Kidney tubule cell (primary cell): ENCODE results near the gene TRMT112.

Source experiments
- DNase-seq: peaks from one replicate; pipeline ENCODE4 v3.0.0-alpha.2; 2018; ENCODE audit warnings: low spot score

The TRMT112 gene

DNA sequence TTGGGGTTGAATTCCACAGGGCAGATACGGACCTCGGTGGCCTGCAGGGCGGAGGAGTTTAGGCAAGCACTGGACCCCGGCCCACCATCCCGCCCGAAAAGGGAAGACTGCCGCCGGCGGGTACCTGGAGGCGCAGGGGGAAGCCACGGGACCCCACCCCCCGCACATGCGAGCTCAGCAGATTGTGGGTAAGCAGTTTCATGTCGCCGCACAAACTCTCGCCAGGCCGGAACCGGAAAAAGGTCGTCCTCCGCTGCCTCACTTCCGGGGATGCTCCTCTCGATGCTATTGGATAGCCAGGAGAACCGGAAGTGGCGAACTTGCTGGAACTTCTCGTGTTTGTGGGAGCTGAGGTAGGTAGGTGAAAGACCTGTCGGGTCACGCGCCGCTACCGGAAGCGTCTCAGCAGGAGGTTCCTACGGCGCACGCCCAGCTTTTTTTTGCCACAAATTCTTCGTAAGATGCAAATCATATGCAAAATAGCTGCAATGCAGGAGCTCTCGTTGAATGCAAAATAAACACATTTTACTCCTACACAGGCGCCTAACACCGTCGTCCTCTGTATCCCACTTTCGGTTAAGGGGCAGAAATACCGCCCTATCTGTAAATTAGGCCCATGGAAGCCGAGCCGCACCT, at the start of gene TRMT112:
Gene TRMT112 (minus strand): TSS at position 235 of the 636 bp plus-strand sequence. CDS start 33 bp downstream, at position 202.
- DNase-seq = peak; percentile 100

DNA sequence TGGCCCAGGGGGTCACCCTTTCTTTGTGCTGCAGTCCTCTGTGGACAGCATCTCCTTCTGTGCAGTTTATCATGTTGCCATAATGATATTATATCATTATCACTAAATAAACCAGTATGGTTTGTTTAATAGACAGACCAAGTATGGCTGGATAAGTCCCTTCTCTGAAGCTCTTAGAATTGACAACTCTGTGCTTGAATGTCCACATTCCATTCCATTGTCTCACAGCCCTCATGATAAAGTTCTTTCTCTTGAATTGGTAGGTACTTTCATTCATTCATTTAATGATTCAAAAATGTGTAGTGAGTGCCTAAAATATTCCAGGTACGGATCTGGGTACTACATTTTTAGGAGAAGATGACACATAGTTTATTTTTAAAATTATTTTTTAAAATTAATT, 49.4 kb upstream of the TRMT112 start:
- DNase-seq = peak; percentile 47

DNA sequence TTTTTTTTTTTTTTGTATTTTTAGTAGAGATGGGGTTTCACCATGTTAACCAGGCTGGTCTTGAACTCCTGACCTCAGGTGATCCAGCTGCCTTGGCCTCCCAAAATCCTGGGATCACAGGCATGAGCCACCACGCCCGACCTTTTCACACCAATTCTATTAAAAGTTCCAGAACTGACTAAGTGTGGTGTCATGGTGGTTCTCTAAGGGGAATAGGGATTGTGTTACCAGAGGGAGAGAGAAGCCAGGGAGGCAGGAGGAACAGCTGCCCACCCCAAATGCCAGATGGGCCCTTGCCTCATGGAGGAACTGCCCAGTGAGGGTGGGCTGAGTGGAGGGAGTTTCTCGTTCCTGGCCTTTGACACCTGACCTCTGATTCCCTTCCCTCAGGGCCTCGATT, 47.6 kb upstream of the TRMT112 start:
- no peak for DNase-seq

DNA sequence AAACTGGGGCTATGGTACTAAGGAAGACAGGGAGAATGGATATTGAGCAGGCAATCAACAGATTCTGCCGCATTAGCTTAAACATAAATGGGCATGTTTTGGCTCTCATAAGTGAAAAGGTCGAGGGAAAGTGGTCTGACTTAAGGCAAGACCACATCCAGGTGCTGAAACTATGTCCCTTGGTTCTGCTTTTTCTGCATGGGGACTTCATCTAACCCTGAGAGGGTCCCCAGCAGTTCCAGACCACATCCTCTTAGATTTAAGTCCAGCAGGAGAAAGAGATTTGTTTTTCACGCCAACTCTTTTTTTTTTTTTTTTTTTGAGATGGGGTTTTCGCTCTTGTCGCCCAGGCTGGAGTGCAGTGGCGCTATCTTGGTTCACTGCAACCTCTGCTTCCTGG, 47.1 kb upstream of the TRMT112 start:
- DNase-seq = no peak

DNA sequence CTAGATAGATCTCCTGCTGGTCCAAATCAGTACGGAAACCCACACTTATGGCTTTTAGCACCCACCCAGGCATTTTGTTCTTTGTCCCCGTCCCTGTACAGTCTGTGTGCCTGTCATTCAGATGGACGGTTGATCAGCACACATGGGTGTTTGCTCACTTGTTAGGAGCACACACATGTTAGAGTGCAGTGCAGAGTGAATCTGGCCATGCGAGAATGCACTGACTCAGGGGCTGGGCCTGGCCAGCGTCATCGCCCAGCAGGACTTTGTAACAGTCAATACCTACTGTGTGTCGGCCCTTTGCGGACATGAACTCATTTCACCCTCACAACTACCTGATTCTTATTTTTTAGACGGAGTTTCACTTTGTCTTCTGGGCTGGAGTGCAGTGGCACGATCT, 45.0 kb upstream of the TRMT112 start:
- DNase-seq = no peak

DNA sequence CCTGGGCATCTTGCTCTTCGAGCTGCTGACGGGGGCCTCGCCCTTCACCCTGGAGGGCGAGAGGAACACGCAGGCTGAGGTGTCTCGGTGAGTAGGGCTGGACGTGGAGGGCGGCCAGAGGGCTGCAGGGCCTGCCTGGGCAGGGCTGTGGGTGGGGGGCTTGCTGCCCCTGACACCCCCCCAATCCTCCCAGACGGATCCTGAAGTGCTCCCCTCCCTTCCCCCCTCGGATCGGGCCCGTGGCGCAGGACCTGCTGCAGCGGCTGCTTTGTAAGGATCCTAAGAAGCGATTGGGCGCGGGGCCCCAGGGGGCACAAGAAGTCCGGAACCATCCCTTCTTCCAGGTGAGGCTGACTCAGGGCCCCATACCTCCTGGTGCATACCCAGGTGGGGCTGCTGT, 44.3 kb upstream of the TRMT112 start:
- no peak for DNase-seq

DNA sequence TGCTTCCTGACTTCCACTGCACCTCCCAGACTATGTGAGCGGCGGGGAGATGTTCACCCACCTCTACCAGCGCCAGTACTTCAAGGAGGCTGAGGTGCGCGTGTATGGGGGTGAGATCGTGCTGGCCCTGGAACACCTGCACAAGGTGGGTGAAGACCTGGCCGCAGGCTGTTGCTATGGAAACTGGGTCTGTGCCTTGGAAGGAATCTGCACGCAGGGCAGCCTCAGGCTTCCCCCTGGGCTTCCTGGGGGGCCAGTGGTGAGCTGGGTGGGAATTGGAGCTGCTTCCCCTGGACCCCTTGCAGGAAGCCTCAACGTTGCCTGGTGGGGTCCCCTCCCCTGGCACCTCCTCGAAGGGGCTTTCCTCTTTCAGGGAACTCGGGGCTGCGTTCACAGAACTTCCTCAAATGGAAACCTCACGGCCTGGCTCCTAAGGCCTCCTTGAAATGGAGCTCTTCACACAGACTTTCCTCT, 43.1 kb upstream of the TRMT112 start:
- no peak for DNase-seq

DNA sequence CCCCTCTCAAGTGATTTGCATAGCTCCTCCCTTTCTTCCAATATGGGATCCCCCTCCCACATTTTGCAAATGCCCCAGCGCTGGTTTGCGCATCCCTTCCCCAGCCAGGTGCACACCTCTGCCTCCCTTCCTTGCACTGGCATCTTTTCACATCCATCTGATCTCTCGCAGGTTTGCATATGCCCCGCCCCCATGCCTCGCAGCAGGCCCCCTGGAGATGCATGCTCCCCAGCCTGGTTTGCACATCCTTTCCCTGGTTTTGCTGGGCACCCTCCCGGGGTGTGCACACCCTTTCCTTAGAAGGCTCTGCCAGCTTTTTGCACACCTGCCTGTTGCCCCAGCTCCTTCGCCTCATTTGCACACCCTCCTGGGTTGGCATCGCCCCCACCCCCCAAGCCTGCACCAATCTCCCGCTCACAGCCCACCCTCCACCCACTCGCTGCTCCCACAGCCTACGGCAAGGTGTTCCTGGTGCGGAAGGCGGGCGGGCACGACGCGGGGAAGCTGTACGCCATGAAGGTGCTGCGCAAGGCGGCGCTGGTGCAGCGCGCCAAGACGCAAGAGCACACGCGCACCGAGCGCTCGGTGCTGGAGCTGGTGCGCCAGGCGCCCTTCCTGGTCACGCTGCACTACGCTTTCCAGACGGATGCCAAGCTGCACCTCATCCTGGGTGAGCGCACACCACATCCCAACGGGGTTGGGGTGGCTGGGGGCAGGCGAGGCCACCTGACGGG, 42.5 kb upstream of the TRMT112 start:
- DNase-seq = peak; percentile 44

DNA sequence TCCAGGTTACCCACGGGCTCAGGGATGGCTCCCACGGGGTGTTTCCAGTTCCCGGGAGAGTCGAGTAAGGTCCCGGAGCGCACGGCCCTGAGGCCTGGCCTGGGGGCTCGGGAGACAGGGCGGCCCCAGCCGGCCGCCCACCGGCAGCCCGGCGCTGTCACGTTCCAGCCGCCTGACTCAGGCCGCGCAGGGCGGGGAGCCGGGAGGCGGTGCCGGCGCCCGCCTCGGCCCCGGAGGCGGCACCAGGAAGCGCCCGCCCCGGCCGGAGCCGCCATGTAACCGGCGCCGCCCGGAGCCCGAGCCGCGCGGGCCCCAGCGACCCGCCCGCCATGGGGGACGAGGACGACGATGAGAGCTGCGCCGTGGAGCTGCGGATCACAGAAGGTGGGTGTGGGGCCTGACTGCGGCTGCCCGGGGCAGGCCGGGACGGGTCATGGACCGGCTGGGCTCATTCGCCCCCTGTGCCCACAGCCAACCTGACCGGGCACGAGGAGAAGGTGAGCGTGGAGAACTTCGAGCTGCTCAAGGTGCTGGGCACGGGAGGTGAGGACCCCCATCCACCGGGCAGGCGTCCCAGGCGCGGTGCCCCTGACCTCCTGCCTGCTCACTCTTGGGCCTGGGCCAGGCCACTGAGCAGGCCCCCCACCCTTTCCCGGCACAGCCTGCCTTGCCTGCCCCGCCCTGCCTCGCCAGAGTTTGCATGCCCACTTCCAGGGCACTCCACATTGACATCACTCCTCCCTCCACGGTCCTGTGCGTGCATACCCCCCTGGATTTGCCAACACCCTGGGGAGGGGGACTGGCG, 41.8 kb upstream of the TRMT112 start, which contains the start of gene RPS6KA4:
Gene RPS6KA4 (plus strand): TSS at position 256 of the 805 bp plus-strand sequence. CDS start 74 bp downstream, at position 330.
- DNase-seq = peak; percentile 77

DNA sequence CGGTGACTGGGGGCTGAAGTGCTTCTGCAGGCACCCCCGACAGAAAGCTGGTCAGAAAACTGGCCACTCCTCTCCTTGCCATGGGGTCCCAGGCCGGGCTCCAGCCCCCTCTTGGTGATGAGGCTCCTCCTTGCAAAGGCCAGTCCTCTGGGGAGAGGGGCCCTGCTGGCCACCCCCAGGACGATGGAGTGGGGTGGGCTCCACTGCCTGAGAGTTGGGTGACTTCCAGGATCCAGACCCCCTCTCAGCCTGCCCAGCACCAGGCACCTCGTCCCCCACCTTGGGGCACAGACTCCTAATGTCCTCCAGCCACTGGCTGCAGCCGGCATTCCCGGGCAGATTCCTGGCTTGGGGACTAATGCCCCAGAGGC, 41.2 kb upstream of the TRMT112 start:
- no peak for DNase-seq

DNA sequence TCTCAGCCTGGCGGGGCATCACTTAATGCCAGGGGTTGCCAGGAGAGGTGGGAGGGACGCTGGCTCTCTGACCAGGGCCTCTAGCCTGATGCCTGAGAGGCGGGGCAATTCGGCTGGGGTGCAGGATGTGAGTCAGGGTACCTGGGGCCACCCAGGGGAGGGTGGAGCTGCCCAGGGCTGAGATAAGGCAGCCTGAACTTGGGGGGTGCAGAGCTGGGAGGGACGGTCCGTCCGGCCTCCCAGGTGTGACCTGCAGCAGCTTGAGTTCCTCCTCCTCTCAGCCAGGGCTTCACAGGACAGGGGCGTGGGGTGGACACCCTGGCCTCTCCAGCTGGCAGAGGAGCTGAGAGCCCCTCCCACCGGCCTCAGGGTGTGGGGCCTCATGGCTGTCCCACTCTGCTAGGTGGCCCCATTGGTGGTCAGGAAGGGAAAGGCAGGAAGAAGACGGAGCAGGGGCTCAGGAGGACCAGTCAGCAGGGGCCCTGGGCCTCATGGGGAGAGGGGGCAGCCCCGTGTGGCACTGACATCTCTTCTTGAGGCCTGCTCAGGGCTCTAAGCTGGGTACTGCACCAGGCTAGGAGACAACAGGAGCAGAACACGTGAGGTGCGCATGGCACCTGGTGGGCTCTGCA, 40.7 kb upstream of the TRMT112 start:
- DNase-seq = peak; percentile 75

DNA sequence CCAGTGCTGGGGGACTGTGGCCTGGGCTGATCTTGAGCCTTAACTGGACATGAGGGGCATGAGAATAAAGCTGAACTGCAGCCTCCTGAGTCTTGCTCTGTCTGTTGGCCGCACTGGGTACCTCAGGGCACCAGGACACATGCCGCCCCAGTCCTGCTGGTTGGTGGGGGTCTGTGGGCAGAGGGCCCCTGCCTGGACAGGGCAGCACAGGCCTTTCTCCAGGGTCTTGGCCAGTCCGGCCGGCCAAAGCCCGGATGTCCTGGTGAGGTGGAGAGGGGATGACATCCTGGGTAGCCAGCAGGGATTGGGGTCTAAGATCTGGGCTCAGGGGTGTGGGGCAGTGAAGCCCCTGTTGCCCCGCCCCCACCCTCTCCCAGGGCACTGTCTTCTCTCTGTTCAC, 40.1 kb upstream of the TRMT112 start:
- DNase-seq = no peak

DNA sequence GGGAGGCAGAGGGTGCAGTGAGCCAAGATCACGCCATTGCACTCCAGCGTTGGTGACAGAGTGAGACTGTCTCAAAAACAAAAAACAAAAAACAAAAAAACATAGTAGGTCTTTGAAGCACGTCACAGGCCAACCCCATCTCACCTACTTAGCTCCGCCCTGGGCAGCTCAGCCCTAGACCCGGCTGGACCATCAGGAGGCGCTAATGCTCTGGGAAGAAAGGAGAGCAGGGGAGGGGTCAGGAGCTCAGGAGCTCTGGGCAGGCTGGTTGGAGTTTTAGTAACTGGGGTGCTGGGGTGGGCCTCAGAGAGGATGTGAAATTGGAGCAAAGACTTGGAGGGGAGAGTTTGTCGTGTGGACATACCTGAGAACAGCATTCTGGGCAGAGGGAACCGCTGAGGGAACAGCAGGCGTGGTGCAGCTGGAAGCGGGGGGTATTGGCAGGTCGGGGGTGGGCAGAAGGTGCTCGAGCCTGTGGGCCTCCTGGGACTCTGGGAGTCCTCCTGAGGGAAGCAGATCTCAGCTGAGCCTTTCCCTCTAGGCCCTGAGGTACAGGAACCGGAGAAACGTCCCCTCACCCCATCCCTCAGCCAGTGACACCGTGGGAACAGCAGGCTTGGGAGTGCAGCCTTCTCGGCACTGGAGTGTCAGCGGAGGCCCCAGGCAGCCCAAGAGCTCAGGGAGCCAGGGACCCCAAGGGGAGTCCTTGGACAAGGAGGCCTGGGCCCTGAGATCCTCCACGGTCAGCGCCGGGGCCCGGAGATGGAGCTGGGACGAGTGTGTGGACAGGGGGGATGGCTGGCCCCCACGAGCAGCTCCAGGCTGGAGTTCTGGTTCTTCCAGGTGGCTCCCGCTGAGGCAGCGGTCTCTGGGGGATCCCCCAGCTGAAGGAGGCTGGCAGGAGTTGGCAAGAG, 39.4 kb upstream of the TRMT112 start:
- DNase-seq = peak; percentile 48

DNA sequence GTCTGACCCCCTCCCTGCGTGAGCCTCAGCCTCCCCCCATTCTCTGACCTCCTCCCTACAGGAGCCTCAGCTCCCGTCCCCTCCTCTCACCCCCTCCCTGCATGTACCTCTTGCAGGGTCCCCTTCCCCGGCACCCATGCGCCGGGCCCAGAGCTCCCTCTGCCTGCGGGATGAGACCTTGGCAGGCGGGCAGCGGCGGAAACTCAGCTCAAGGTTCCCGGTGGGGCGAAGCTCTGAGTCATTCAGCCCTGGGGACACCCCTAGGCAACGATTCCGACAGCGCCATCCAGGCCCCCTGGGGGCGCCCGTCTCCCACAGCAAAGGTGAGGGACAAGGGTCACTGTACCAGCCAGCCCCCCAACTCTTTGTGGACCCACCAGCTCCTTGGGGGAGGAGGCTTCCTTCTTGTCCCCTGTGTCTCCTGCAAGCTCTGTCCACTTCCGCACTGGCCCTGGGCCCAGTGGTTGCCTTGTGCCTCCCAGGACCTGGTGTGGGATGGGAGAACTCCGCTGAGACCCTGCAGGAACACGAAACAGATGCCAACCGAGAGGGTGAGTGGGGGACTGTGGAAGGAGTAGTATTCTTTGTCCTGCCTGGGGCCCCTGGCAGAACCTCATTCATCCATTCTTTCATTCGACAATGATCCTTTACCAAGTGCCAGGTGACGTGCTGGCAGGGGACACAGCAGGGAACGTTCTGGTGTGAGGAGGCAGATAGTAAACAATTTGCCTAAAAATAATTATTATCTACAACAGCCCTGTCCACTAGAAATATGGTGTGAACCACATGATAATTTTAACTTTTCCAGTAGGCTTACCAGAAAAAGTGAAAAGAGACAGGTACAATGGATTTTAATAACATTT, 38.0 kb upstream of the TRMT112 start:
- DNase-seq = peak; percentile 87

DNA sequence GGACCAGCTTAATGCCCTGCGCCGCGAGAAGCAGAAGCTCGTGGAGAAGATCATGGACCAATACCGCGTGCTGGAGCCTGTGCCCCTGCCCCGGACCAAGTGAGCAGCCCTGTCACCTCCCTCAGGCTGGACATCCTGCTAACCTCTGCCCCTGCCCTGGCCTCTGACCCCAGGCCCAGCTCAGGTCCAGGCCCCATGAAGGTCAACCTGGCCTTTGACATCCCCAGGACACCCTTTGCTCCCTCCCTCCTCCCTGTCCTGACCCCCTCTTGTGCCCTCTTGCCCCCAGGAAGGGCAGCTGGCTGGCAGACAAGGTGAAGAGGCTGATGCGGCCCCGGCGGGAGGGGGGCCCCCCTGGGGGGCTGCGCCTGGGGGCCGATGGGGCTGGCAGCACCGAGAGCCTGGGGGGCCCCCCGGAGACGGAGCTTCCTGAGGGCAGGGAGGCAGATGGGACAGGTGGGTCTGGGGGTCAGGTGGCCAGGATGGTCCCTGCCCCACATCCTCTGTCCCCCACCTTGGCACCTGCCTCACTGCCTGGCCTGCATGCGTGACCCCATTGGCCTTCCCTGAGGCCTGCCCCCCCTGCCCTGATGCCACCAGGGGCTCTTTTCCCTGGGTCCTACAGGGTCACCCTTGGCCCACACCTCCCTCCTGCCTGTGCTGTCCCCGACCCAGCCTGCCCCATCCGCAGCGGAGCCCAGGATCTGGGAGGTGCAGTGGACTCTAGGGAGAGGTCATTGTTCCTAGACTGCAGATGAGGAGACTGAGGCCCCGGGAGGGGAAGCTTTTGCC, 36.6 kb upstream of the TRMT112 start:
- no peak for DNase-seq

DNA sequence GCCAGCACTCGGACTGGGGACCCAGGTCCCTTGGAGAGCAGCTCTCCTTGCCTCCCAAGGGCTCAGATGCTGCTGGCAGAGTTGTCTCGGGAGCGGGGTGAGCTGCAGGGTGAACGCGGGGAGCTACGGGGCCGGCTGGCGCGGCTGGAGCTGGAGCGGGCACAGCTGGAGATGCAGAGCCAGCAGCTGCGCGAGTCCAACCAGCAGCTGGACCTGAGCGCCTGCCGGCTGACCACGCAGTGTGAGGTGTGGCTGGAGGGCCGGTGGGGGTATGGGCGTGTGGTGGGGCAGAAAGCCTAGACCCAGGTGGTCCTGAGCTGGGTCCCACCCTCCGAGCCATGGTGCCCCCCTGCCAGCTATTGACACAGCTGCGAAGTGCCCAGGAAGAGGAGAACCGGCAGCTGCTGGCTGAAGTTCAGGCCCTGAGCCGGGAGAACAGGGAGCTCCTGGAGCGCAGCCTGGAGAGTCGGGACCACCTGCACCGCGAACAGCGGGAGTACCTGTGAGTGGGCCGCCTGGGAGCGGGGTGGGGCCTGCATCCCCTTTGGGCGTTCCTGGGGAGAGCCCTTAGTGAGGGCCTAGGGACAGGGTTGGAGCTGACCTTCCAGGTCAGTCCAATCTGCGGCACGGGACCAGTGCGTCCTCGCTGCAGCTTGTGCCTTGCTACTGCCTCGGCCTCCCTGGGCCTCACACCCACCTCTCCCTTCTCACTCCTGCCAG, 35.8 kb upstream of the TRMT112 start:
- DNase-seq = no peak

DNA sequence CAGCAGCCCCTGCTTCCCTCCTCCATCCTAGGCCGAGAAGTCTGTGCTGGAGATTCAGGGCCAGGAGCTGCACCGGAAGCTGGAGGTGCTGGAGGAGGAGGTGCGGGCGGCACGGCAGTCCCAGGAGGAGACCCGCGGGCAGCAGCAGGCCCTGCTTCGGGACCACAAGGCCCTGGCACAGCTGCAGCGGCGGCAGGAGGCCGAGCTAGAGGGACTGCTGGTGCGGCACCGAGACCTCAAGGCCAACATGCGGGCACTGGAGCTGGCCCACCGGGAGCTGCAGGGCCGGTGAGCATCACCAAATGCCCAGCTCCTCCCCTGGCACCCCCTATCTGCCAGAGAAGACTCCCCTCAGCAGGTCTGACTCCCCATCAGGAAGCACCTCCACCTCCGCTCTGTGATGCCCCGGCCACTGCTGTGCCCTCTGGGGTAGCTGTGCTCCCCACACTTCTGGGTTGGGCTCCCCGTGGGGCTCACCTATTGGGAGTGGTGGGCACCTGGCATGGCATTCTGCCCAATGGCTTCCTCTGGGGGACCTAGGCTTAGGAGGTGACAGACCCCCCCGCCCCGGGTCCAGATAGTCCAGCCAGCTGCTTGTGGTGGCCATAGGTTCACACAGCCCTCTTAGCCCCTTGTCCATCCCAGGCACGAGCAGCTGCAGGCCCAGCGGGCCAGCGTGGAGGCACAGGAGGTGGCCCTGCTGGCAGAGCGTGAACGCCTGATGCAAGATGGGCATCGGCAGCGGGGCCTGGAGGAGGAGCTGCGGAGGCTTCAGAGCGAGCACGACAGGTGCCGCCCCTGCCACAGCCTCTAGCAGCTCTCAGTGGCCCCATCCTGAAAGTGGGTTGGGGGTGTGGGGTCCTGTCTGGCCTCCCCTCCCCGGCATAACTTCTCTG, 35.0 kb upstream of the TRMT112 start:
- no peak for DNase-seq
